H1 (cell line): ENCODE results near the gene SIN3B. TPM values are rescaled to one million over a fixed set of nuclear protein-coding genes. Genes with fewer than 3 reads are reported as not detected.

Source experiments
- CHD1 ChIP-seq: IDR thresholded peaks from 2 replicates; pipeline ENCODE4 v1.6.1; 2012; ENCODE audit warnings: low read depth, low read length, improper control_type of control experiment
- EP300 ChIP-seq, 2 experiments: IDR thresholded peaks; 1 replicate in 1 of 2; 2 replicates in 1 of 2; pipeline ENCODE4 v1.6.1; 2011 to 2012; ENCODE audit warnings: low read depth in 2 of 2, low read length in 2 of 2, mild to moderate bottlenecking in 2 of 2, borderline replicate concordance in 1 of 2, inconsistent platforms in 1 of 2, moderate library complexity in 1 of 2
- GABPA ChIP-seq: IDR thresholded peaks from 2 replicates; pipeline ENCODE4 v1.6.1; 2011; ENCODE audit warnings: mild to moderate bottlenecking, low read length, moderate library complexity, borderline replicate concordance; ENCODE audit not compliant: insufficient read depth
- MAFK ChIP-seq: IDR thresholded peaks from 2 replicates; pipeline ENCODE4 v1.6.1; 2012; ENCODE audit warnings: low read depth, mild to moderate bottlenecking, improper control_type of control experiment, low read length
- POLR2A ChIP-seq, 2 experiments: IDR thresholded peaks; 1 replicate in 1 of 2; 2 replicates in 1 of 2; pipeline ENCODE4 v1.6.1; 2011; ENCODE audit warnings: low read depth in 2 of 2, low read length in 2 of 2, mild to moderate bottlenecking in 2 of 2; ENCODE audit errors: control extremely low read depth in 1 of 2
- RBBP5 ChIP-seq: IDR thresholded peaks from 2 replicates; pipeline ENCODE4 v1.7.1; 2012; ENCODE audit warnings: low read depth, mild to moderate bottlenecking, inconsistent platforms, low read length, moderate library complexity, borderline replicate concordance
- SIX5 ChIP-seq: IDR thresholded peaks from 2 replicates; pipeline ENCODE4 v1.6.1; 2011; ENCODE audit warnings: mild to moderate bottlenecking, low read depth, low read length
- SP1 ChIP-seq: IDR thresholded peaks from 2 replicates; pipeline ENCODE4 v1.6.1; 2011; ENCODE audit warnings: low read depth, low read length
- polyA plus RNA-seq, 7 experiments: library from polyadenylated mRNA; depleted of rRNA in 3 of 7; stranded (reverse) in 5 of 7; unstranded in 2 of 7; fragments of >200 nt in 5 of 7; fragments of 200-250 nt in 2 of 7; gene quantifications; 1 replicate in 5 of 7; 2 replicates in 1 of 7; 4 replicates in 1 of 7; pipeline versions ENCODE4 v1.2.1 to v1.2.3, GENCODE V29; 2011 to 2013; ENCODE audit warnings: missing spikeins in 2 of 7, mixed read lengths in 2 of 7
- total RNA-seq: library from RNA; stranded (reverse); fragmentation: NEBNext Ultra II Directional; extraction: Animal tissue kit (Norgen Biotek cat#: 25700); gene quantifications from 2 replicates; pipeline ENCODE4 v1.2.1, GENCODE V29; 2021
- TF ChIP-seq, protein P1 (sequence below): fragments of 300-600 bp; sonication (generic); IDR thresholded peaks from 2 replicates; pipeline ENCODE4 v1.7.1; 2012; ENCODE audit warnings: low read length, moderate library complexity, mild to moderate bottlenecking, inconsistent platforms; ENCODE audit not compliant: insufficient replicate concordance
- TF ChIP-seq, protein P2 (sequence below): IDR thresholded peaks from 2 replicates; pipeline ENCODE4 v1.6.1; 2011; ENCODE audit warnings: low read length, improper control_type of control experiment
- TF ChIP-seq, protein P3 (sequence below): IDR thresholded peaks from 2 replicates; pipeline ENCODE4 v1.6.1; 2012; ENCODE audit warnings: inconsistent platforms

SIN3B gene
- total and polyA plus RNA-seq, 2 of the 8 experiments (the other 6 are each of a cell fraction or from before 2014, with no cell fraction given) = 29.5 to 71.1 TPM

DNA sequence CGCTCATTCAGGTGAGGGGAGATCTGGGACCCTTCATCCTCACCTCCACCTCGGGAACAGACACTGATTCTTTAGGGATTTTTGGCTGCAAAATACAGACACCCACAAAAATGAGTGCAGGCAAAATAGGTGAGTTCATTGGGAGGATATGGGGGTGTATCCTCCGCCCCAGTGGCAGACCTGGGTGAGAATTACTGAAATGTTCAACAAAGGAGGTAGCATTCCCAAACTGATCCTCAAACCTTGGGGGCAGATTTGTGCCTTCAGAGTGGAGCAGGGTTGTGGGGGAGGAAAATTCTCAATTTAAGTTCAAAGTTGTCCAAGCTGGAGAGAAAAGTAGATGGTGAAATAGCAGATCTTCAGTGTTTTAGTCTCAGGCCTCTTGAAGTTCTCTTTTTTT, 31.3 kb upstream of the SIN3B start (continued):
- TF ChIP-seq, protein P1, sequence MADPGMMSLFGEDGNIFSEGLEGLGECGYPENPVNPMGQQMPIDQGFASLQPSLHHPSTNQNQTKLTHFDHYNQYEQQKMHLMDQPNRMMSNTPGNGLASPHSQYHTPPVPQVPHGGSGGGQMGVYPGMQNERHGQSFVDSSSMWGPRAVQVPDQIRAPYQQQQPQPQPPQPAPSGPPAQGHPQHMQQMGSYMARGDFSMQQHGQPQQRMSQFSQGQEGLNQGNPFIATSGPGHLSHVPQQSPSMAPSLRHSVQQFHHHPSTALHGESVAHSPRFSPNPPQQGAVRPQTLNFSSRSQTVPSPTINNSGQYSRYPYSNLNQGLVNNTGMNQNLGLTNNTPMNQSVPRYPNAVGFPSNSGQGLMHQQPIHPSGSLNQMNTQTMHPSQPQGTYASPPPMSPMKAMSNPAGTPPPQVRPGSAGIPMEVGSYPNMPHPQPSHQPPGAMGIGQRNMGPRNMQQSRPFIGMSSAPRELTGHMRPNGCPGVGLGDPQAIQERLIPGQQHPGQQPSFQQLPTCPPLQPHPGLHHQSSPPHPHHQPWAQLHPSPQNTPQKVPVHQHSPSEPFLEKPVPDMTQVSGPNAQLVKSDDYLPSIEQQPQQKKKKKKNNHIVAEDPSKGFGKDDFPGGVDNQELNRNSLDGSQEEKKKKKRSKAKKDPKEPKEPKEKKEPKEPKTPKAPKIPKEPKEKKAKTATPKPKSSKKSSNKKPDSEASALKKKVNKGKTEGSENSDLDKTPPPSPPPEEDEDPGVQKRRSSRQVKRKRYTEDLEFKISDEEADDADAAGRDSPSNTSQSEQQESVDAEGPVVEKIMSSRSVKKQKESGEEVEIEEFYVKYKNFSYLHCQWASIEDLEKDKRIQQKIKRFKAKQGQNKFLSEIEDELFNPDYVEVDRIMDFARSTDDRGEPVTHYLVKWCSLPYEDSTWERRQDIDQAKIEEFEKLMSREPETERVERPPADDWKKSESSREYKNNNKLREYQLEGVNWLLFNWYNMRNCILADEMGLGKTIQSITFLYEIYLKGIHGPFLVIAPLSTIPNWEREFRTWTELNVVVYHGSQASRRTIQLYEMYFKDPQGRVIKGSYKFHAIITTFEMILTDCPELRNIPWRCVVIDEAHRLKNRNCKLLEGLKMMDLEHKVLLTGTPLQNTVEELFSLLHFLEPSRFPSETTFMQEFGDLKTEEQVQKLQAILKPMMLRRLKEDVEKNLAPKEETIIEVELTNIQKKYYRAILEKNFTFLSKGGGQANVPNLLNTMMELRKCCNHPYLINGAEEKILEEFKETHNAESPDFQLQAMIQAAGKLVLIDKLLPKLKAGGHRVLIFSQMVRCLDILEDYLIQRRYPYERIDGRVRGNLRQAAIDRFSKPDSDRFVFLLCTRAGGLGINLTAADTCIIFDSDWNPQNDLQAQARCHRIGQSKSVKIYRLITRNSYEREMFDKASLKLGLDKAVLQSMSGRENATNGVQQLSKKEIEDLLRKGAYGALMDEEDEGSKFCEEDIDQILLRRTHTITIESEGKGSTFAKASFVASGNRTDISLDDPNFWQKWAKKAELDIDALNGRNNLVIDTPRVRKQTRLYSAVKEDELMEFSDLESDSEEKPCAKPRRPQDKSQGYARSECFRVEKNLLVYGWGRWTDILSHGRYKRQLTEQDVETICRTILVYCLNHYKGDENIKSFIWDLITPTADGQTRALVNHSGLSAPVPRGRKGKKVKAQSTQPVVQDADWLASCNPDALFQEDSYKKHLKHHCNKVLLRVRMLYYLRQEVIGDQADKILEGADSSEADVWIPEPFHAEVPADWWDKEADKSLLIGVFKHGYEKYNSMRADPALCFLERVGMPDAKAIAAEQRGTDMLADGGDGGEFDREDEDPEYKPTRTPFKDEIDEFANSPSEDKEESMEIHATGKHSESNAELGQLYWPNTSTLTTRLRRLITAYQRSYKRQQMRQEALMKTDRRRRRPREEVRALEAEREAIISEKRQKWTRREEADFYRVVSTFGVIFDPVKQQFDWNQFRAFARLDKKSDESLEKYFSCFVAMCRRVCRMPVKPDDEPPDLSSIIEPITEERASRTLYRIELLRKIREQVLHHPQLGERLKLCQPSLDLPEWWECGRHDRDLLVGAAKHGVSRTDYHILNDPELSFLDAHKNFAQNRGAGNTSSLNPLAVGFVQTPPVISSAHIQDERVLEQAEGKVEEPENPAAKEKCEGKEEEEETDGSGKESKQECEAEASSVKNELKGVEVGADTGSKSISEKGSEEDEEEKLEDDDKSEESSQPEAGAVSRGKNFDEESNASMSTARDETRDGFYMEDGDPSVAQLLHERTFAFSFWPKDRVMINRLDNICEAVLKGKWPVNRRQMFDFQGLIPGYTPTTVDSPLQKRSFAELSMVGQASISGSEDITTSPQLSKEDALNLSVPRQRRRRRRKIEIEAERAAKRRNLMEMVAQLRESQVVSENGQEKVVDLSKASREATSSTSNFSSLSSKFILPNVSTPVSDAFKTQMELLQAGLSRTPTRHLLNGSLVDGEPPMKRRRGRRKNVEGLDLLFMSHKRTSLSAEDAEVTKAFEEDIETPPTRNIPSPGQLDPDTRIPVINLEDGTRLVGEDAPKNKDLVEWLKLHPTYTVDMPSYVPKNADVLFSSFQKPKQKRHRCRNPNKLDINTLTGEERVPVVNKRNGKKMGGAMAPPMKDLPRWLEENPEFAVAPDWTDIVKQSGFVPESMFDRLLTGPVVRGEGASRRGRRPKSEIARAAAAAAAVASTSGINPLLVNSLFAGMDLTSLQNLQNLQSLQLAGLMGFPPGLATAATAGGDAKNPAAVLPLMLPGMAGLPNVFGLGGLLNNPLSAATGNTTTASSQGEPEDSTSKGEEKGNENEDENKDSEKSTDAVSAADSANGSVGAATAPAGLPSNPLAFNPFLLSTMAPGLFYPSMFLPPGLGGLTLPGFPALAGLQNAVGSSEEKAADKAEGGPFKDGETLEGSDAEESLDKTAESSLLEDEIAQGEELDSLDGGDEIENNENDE = no peak
- TF ChIP-seq EP300 (IDR thresholded peaks at IDR 0.05; ENCODE audit: borderline replicate concordance in 1 of 2, low read depth in 2 of 2, low read length in 2 of 2) (no peak), POLR2A (IDR thresholded peaks at IDR 0.05; ENCODE audit: control extremely low read depth in 1 of 2, low read depth in 2 of 2, low read length in 2 of 2) (no peak), CHD1 (no peak), RBBP5 (no peak), SIX5 (no peak), SP1 (no peak), MAFK (no peak), GABPA (no peak)
- TF ChIP-seq, protein P2, sequence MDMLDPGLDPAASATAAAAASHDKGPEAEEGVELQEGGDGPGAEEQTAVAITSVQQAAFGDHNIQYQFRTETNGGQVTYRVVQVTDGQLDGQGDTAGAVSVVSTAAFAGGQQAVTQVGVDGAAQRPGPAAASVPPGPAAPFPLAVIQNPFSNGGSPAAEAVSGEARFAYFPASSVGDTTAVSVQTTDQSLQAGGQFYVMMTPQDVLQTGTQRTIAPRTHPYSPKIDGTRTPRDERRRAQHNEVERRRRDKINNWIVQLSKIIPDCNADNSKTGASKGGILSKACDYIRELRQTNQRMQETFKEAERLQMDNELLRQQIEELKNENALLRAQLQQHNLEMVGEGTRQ = no peak
- TF ChIP-seq, protein P3, sequence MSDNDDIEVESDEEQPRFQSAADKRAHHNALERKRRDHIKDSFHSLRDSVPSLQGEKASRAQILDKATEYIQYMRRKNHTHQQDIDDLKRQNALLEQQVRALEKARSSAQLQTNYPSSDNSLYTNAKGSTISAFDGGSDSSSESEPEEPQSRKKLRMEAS = no peak
